Measurements from ENCODE around the gene CANT1.
"Not testable (repeated sequence)": the region's sequence is repeated elsewhere in the genome, so short reads cannot be mapped to it uniquely, and the experiment has no call there.

Gene CANT1

DNA sequence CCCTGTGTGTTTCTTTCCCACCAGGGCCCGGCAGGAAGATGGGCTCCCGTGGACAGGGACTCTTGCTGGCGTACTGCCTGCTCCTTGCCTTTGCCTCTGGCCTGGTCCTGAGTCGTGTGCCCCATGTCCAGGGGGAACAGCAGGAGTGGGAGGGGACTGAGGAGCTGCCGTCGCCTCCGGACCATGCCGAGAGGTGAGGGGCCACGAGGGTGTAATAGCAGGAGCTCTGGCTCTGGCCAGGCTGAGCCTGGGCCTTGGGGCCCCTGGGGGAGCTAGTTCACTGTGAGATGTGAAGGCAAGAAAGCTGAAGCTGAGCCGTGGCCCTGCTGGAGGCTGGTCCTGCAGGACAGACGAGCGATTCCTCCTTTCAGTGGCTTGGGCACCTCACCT, 34.4 kb upstream of the CANT1 start:
- DNase-seq, result no peak

DNA sequence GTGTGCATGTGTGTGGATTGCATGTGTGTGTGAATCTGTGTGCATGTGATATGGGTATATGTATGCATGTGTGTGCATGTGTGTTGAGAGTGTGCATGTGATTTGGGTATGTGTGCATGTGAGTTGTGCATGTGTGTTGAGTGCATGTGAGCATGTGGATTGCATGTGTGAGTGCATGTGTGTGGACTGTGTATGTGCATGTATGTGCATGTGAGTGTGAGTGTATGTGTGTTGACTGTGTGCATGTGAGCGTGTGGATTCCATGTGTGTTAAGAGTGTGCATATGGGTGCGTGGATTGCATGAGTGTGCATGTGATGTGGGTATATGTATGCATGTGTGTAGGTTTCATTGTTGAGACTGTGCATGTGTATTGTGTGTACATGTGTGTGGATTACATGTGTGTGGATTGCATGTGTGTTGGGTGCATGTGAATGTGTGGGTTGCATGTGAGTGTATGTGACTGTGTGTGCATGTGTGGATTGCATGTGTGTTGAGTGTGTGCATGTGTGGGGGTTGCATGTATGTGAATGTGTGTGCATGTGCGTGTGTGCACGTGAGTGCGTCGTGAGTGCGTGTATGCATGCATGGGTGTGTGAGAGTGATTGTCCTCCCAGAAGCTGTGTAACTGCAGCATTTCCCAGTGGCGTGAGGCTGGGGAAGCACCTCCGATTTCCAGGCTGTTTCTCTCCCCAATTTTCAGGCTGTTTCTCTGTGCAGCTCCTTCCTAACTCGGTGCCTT, 33.8 kb upstream of the CANT1 start:
- DNase-seq, result no peak

DNA sequence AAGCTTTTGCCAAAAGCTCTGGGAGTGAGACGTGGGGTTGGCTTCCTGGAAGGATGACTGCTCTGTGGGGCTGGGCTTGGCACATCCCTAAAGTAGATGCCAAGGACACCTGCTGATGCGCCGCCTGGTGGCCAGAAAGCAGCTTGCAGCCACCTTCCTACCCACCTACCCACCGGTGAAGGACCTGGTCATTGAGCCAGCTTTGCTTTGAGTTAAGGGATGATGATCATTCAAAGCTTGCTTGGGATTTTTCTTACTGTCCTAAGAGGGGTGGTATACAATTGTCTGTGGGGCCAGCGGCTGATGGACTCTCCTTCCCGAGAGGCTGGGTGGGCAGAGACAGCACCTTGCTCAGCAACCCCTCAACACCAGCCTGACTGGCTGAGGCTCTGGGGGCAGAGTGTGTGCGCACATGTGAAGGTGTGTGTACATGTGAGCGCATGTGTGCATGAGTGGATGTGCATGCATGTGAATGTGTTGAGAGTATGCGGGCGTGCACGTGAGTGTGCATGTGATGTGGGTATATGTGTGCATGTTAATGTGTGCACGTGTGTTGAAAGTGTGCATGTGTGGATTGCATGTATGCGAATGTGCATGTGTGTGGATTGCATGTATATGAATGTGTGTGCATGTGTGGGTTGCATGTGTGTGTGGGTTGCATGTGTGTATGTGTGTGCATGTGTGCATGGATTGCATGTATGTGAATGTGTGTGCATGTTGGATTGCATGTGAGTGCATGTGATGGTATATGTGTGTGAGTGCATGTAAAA, 33.0 kb upstream of the CANT1 start:
- peak in 17 of 51 donors; percentile 10 to 56 (median 27) for DNase-seq

DNA sequence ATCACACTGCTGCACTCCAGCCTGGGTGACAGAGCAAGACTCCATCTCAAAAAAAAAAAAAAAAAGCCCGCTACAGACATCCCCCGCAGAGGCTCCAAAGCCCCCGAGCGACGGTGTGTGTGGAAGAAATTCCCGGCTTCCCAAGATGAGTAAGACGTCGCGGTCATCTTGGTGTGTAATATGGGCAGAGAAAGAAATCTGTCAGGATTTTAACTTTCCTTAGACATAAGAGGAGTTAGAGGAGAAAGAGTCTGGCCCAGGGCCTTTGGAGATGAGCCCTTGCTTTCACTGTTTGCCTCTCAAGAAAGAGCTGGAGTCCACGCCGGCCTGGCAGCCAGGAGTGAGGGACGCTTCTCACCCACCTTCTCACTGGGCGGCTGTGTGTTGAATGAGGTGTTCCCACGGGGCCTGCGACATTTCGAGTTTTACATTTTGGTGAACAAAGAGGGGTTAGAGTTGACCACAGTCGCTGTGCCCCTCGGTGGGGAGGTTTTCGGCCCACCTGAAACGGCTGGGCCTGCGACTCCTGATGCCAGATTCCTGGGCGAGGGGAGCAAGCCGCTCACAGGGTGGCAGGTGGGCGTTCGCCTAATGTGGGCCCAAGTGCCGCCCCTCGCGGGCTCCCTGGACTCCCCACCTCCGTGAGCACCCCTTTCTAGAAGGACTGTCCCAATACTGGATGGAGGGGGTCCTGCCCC, 32.3 kb upstream of the CANT1 start:
- no peak for DNase-seq

DNA sequence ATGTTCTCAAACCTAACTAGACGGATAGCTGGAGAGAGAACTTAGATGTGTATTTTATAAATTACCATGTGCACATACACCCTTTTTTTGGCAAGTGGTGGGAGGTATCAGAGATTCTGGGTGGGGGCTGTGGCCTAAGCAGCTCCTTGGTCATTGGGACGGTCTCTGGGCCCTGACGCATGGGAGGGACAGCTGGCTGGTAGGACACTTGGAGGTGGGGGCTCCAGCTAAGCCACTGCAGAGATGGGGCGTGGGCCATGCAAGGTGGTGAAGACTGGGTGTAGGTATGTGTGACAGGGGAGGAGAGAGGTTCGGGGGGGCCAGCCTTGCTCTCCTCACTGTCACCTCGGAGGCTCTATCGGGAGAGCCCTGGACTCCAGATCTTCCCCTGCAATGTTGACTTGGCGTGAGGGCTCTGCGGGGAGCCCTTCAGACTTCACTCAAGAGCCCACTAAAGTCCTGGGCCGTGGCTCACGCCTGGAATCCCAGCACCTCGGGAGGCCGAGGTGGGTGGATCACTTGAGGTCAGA, 31.5 kb upstream of the CANT1 start:
- DNase-seq, result no peak

GRCh38 chr17:79039886-79040285, 30.3 kb upstream of the CANT1 start:
- no peak for DNase-seq

DNA sequence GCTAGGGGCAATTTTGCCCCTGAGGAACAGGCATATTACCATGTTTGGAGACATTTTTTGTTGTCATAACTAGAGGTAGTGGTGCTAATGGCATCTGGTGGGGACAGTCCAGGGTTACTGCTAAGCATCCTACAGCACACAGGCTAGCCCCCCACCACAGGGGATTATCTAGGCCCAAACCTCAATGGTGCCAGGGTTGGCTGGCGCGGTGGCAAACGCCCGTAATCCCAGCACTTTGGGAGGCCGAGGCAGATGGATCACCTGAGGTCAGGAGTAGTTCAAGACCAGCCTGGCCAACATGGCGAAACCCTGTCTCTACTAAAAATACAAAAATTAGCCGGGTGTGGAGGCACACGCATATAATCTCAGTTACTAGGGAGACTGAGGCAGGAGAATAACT, 29.6 kb upstream of the CANT1 start:
- no peak for DNase-seq

DNA sequence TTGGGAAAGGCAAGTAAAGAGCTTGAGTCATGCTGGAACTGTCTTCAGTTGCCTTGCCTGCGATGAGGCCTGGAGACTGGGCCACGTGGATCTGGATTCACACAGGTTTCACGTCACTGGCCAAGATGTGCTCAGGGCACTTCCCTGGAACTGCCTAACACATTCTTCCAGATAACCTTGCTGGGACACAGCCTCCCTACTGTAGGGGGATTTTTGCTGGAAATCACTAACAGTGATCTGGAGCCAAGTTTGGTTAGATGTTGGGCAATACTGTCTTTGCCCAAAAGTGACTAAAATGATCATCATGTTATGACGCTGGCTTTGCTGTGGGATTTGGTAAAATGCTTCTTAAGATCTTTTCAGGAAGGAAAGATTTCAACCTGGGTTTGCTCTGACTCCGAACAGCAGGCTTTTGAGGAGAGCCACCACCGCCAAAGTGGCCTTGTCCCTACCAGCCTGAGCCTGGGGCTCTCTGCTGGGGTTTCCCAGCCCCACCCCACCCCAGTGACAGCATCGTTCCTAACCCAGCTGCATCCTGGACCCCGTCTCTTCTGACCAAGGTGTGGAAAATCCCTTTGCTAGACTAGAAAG, 29.1 kb upstream of the CANT1 start:
- peak in 1 of 51 donors; percentile 11 for DNase-seq

DNA sequence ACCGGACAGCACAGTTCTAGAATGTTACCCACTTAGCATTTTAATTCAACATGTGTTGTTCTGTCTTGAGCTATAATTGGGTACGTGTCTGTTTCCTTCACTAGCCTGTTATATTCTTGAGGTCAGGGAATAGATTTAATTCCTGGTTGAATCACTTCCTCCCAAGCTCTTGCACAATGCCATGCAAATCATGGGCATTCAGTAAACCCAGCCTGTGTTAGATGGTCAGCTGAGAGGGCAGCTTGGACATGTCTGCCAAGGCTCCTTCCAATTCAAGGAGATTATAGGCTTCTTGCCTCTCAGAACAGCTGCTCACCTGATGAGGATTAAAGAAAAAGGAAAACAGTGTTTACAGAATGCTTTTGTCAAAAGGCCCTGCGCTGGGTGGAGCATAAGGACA, 27.0 kb upstream of the CANT1 start:
- peak in 7 of 51 donors; percentile 5 to 42 (median 23) for DNase-seq

- no peak for DNase-seq
Measured at GRCh38 chr17:79036181-79036580, 26.6 kb upstream of the CANT1 start.

GRCh38 chr17:79035686-79036085, 26.1 kb upstream of the CANT1 start:
- no peak for DNase-seq

DNA sequence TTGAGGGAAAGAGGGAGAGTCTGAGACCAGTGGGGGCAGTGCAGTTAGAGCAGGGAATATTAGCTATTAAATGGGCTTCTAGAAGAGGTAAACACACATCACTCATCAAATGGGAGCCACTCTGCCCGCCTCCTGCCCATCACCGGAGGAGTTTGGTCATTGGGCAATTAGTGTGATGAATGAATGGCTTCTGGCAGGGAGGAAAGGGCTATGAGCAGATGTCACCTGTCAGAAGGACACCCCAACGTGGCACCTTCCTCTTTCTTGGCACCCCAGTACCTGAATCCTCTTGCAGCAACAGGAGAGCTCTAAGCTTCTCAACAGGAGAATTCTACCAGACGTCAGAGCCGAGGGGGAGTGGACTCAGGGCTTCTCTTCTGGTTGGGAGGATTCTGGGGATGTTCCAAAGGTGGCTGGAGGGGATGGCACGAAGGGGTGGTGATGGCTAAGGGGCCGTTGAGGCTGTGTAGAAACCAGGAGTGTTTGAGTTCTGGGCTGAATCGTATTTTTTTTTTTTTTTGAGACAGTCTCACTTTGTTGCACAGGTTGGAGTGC, 25.4 kb upstream of the CANT1 start:
- no peak for DNase-seq

- DNase-seq, result peak in 43 of 51 donors; percentile 15 to 87 (median 60)
Measured at GRCh38 chr17:79033741-79034501, 24.4 kb upstream of the CANT1 start.

GRCh38 chr17:79033046-79033616, 23.6 kb upstream of the CANT1 start:
- DNase-seq, result no peak

- no peak for DNase-seq
Measured at GRCh38 chr17:79031996-79032875, 22.7 kb upstream of the CANT1 start.

DNA sequence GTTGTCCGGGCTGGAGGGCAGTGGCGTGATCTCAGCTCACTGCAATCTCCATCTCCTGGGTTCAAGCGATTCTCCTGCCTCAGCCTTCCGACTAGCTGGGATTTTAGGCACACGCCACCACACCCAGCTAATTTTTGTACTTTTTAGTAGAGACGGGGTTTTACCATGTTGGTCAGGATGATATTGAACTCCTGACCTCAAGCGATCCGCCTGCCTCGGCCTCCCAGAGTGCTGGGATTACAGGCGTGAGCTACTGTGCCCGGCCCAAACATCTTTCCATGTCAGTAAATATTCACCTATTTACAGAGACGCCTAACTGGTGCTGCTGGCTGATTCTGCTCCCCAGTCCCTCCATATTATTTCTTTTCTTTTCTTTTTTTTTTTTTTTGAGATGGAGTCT, 21.1 kb upstream of the CANT1 start:
- DNase-seq, result not testable (repeated sequence)

- DNase-seq, result no peak
Measured at GRCh38 chr17:79029327-79030009, 19.9 kb upstream of the CANT1 start.

DNA sequence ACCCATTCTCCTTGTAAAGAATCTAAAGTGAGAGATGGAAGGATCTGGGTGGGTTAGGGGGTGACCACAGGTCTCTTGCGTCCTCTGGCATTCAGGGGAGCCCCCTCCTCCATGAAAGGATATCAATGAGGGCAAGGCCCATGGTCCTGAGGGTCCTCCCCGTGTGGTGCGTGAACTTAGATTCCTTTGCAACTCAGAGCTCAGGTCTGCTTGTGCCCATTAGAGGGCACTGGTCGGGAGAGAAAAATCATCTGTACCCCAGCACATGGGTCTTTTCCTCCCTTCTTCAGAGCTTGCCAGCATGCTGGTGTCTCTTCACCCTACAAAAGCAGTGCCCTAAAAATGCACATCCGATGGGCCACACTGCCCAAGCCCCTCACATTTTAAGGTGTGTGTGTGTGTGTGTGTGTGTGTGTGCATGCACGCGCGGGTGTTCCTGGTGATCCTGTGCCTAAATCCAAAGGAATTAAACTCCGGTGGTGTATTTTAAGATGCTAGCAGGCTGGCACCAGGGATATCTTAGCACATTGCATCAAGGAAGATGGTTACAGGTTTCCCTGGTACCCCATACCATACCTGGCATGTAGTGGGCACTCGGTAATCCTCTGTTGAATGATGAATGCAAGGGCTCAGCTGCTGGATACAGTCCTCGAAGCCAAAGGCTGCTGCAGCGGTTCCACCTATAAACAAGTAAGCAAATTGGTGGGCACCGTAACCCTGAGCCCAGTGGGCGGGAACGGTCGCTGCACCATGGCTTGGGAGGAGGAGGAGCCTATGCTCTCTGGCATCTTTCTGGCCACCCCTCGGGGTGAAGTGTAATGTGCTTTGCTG, 19.1 kb upstream of the CANT1 start:
- no peak for DNase-seq
